Endothelial cell of umbilical vein (primary cell): Measurements from ENCODE around the gene USP48. TPM values are rescaled to one million over a fixed set of nuclear protein-coding genes. Genes with fewer than 3 reads are reported as not detected.

ENCODE experiments used
- BruUV-seq: library from RNA; stranded (reverse); fragments of 400-500 nt; replicated peaks from 2 replicates; lab custom pipeline; 2021; lab: Mats Ljungman, UMichigan
- CTCF ChIA-PET: fragments of 300-600, 350-600 bp; sonication (Branson Sonifier 250); formaldehyde crosslinking; loops from one replicate; lab custom pipeline; 2021; ENCODE audit warnings: antibody characterized with exemption, inconsistent platforms; lab: Charles Lee
- POLR2A ChIA-PET: fragments of 300-600, 350-600 bp; sonication (Branson Sonifier 250); formaldehyde crosslinking; loops from one replicate; lab custom pipeline; 2021; ENCODE audit warnings: antibody characterized with exemption, inconsistent platforms; lab: Charles Lee
- DNase-seq: peaks from one replicate; pipeline ENCODE4 v3.0.0-alpha.2; 2011; ENCODE audit warnings: low read depth, low spot score
- FAIRE-seq: peaks from 2 replicates; lab custom pipeline; 2011; peaks lifted over from hg19 to GRCh38; lab: Jason Lieb, UNC
- H2AFZ ChIP-seq: 2 replicates; pipeline ENCODE4 v1.6.0; 2012; ENCODE audit warnings: low read depth, low read length, control low read depth, inconsistent platforms
- H3K27ac ChIP-seq: 2 replicates; pipeline ENCODE4 v1.5.1; 2011; ENCODE audit warnings: low read depth, mild to moderate bottlenecking, control low read depth, low read length, moderate library complexity; ENCODE audit not compliant: insufficient read depth
- H3K27me3 ChIP-seq, 2 experiments: 2 replicates each; pipeline versions ENCODE4 v1.6.0 to v1.6.1; 2011; ENCODE audit warnings: low read length in 2 of 2, mixed read lengths in 1 of 2; ENCODE audit not compliant: control insufficient read depth in 2 of 2, insufficient read depth in 2 of 2
- H3K36me3 ChIP-seq, 2 experiments: 2 replicates in 1 of 2; 3 replicates in 1 of 2; pipeline ENCODE4 v1.5.1; 2011; ENCODE audit warnings: low read length in 2 of 2, mild to moderate bottlenecking in 1 of 2, moderate library complexity in 1 of 2; ENCODE audit not compliant: control insufficient read depth in 2 of 2, insufficient read depth in 2 of 2; ENCODE audit errors: extremely low read depth in 1 of 2
- H3K4me1 ChIP-seq: 3 replicates; pipeline ENCODE4 v1.5.1; 2011; ENCODE audit warnings: mild to moderate bottlenecking, low read length; ENCODE audit not compliant: control insufficient read depth, insufficient read depth; ENCODE audit errors: extremely low read depth
- H3K4me2 ChIP-seq: 2 replicates; pipeline ENCODE4 v1.6.1; 2011; ENCODE audit warnings: low read length, control low read depth, mixed read lengths; ENCODE audit not compliant: insufficient read depth
- H3K4me3 ChIP-seq, 3 experiments: fragments of 200-600 bp in 1 of 3; sonication (generic), shearing (Covaris generic) in 1 of 3; replicated peaks in 1 of 3; 2 replicates each; pipeline ENCODE4 v1.5.1; 2011 to 2016; ENCODE audit warnings: control low read depth in 3 of 3, low read length in 3 of 3, mild to moderate bottlenecking in 2 of 3, inconsistent platforms in 1 of 3, low read depth in 1 of 3, moderate library complexity in 1 of 3; ENCODE audit not compliant: insufficient read depth in 1 of 3
- H3K79me2 ChIP-seq: 2 replicates; pipeline ENCODE4 v1.6.0; 2012; ENCODE audit warnings: low read length, inconsistent platforms; ENCODE audit not compliant: control insufficient read depth, insufficient read depth
- H3K9ac ChIP-seq: replicated peaks from 2 replicates; pipeline ENCODE3; 2011; ENCODE audit warnings: low read length, control low read depth; ENCODE audit not compliant: insufficient read depth; ENCODE audit errors: extremely low read depth
- H3K9me1 ChIP-seq: replicated peaks from 3 replicates; pipeline ENCODE4 v1.6.0; 2011; ENCODE audit warnings: mild to moderate bottlenecking, low read length; ENCODE audit not compliant: control insufficient read depth, insufficient read depth; ENCODE audit errors: extremely low read depth
- H3K9me3 ChIP-seq: replicated peaks from 2 replicates; pipeline ENCODE4 v1.5.1; 2012; ENCODE audit warnings: low read length, inconsistent platforms; ENCODE audit not compliant: control insufficient read depth, insufficient read depth
- H4K20me1 ChIP-seq: replicated peaks from 2 replicates; pipeline ENCODE3; 2011; ENCODE audit warnings: mild to moderate bottlenecking, low read length; ENCODE audit not compliant: control insufficient read depth, insufficient read depth; ENCODE audit errors: extremely low read depth
- CTCF ChIP-seq, 2 donors: IDR thresholded peaks; 1 replicate in 1 of 2; 2 replicates in 1 of 2; pipeline ENCODE4 v1.5.1; 2011; ENCODE audit warnings: low read length in 2 of 2, mild to moderate bottlenecking in 2 of 2, moderate library complexity in 2 of 2, control low read depth in 1 of 2, inconsistent platforms in 1 of 2, low read depth in 1 of 2; ENCODE audit not compliant: insufficient read depth in 1 of 2; ENCODE audit errors: extremely low read depth in 1 of 2
- EZH2 ChIP-seq: IDR thresholded peaks from 2 replicates; pipeline ENCODE4 v1.6.1; 2012; ENCODE audit warnings: borderline replicate concordance, low read depth, mild to moderate bottlenecking, moderate library complexity, low read length, inconsistent platforms; ENCODE audit not compliant: severe bottlenecking
- FOS ChIP-seq: IDR thresholded peaks from 2 replicates; pipeline ENCODE4 v1.6.1; 2011; ENCODE audit warnings: mild to moderate bottlenecking, low read length, moderate library complexity, borderline replicate concordance; ENCODE audit not compliant: insufficient read depth
- GATA2 ChIP-seq: IDR thresholded peaks from 2 replicates; pipeline ENCODE4 v1.7.0; 2011; ENCODE audit warnings: low read depth, mild to moderate bottlenecking, moderate library complexity, mixed read lengths, low read length; ENCODE audit not compliant: insufficient read length, insufficient read depth
- JUN ChIP-seq: IDR thresholded peaks from 2 replicates; pipeline ENCODE4 v1.6.1; 2011; ENCODE audit warnings: borderline replicate concordance, low read depth; ENCODE audit not compliant: insufficient read length, insufficient read depth
- MAX ChIP-seq: IDR thresholded peaks from 2 replicates; pipeline ENCODE4 v1.6.1; 2011; ENCODE audit not compliant: insufficient read depth, insufficient read length
- MYC ChIP-seq: IDR thresholded peaks from one replicate; pipeline ENCODE4 v1.6.1; 2011; ENCODE audit warnings: mild to moderate bottlenecking, low read depth, low read length
- POLR2A ChIP-seq: IDR thresholded peaks from 2 replicates; pipeline ENCODE4 v1.6.1; 2012; ENCODE audit warnings: low read depth, mild to moderate bottlenecking, control low read depth, low read length
- POLR2AphosphoS5 ChIP-seq: IDR thresholded peaks from 2 replicates; pipeline ENCODE4 v1.6.1; 2012; ENCODE audit warnings: low read depth, mild to moderate bottlenecking, control low read depth, low read length, moderate library complexity; ENCODE audit not compliant: insufficient read depth
- dilution Hi-C: fragments of 300-500 bp; cut with MboI; formaldehyde crosslinking; loops from one replicate; pipeline ENCODE4 v1.15.0; 2019; ENCODE audit warnings: low sequenced_read_pairs; ENCODE audit not compliant: extremely low pct_ligation_motif_present
- intact Hi-C: fragments of 100-400 bp; cut with micrococcal nuclease; formaldehyde crosslinking; loops from one replicate; pipeline ENCODE4 v1.10.0; 2022
- polyA plus RNA-seq, 4 experiments: library from polyadenylated mRNA; depleted of rRNA in 3 of 4; stranded (reverse) in 3 of 4; unstranded in 1 of 4; fragments of >200 nt; gene quantifications; 2 replicates each; pipeline versions ENCODE4 v1.2.1 to v1.2.3, GENCODE V29; 2011 to 2012; ENCODE audit warnings: missing spikeins in 1 of 4
- total RNA-seq: library from RNA; stranded (reverse); gene quantifications from 2 replicates; pipeline ENCODE4 v1.2.3, GENCODE V29; 2021

Gene USP48
- total and polyA plus RNA-seq, 2 donors (not counting 3 experiments of a cell fraction or from before 2014, with no cell fraction given) = 27.2 to 149 TPM

- no peak for FAIRE-seq
- Histone ChIP-seq H4K20me1 (no peaks in the 10 kb centered on the region), H3K36me3 (peaks cover 6 to 30% of the 10 kb centered on the region in 2 experiments), H3K27ac (no peak overlapping the region), H3K9me1 (no peaks in the 10 kb centered on the region), H3K4me2 (no peak overlapping the region), H3K9me3 (no peaks in the 10 kb centered on the region), H3K27me3 (no peaks in the 10 kb centered on the region), H2AFZ (no peak overlapping the region), H3K9ac (no peak overlapping the region), H3K79me2 (peaks cover 6% of the 10 kb centered on the region), H3K4me1 (peaks cover 20% of the 10 kb centered on the region), H3K4me3 (no peak overlapping the region)
- TF ChIP-seq MAX (no peak), CTCF (IDR thresholded peaks at IDR 0.05; ENCODE audit: extremely low read depth in 1 of 2, insufficient read depth in 1 of 2, low read depth in 1 of 2, low read length in 2 of 2) (no peak), MYC (no peak), JUN (no peak), POLR2A (no peak), EZH2 (no peak), POLR2AphosphoS5 (no peak), GATA2 (no peak), FOS (no peak)
- dilution Hi-C loops = no loop called here
- ChIA-PET CTCF (no interaction called here), POLR2A (no interaction called here)
- no peak for DNase-seq
- intact Hi-C loops = loop anchor here (5.0 kb wide), 2 partner anchors 43 to 58 kb away; partner anchors contain the start of gene USP48
- no TSS peak for BruUV-seq
These were observed 58.4 kb downstream of the USP48 start for GRCh38 chr1:21724570-21724969.
